NCI-H1436 treated with DMSO at 0.1 percent for 48 hours (cell line): ENCODE data around the gene FGR.
"Not testable (repeated sequence)": the region's sequence is repeated elsewhere in the genome, so short reads cannot be mapped to it uniquely, and the experiment has no call there.

Experiments used
- DNase-seq: peaks from one replicate; lab custom pipeline; 2025; lab: John Stamatoyannopoulos, UW

FGR gene

DNA sequence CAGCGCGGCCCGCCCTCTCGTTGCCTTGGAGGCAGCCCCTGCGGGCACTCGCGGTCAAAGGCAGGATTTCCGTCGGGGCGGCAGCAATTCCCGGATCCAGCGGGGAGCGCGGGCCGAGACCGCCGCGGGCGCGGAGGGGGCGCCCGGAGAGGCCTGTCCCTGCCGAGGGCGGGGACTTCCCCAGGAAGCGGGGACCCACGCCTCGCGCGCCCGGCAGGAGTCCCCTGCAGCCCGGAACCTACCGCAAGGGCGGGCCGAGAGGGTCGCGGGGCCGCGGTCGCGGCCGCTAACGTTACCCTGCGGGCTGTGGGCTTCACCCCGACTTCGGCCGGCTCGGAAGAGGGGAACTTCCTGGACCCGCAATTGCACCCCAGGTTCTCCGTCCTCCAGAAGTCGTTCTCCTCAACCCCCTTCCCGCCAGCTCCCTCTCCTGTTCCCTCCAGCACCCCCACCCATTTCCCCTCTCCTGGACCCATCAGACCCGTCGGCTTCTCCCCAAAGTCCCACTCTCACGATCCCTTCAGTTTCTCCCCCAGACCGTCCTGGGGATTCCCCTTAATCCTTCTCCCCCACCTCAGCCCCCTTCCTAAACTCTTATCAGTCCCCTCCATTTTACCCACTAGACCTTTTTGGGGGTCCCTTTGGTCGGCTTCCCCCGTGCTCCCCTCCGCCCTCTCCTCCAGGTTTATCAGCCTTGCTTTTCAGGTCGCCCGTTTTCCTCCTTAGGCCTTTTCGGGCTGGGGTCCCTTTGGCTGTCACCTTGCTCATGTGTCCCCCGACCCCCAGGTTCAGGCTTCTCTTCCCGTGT, 604 bp downstream of the FGR start:
- DNase-seq = no peak

DNA sequence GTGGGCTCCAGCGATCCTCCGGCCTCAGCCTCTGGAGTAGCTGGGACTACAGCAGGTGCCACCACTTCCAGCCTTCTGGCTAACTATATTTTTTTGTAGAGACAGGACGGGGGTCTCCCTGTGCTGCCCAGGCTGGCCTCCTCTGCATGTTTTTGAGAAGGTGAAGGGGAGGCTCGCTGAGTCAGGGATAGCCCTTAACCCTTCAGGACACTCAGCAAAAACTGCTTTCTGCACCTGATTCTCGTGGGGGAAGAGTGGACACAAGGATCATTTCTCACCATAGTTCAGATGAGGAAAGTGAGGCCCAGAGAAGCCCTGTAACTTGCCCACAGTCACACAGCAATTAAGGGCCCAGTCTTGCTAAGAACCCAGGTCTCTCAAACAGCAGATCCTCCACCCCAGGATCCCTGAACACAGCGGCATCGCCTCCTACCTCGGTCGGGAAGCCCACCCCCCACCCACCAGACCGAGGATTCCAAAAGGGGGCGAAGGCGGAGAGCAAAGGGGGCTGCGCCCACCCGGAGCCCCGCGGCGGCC, 1.3 kb downstream of the FGR start:
- no peak for DNase-seq

DNA sequence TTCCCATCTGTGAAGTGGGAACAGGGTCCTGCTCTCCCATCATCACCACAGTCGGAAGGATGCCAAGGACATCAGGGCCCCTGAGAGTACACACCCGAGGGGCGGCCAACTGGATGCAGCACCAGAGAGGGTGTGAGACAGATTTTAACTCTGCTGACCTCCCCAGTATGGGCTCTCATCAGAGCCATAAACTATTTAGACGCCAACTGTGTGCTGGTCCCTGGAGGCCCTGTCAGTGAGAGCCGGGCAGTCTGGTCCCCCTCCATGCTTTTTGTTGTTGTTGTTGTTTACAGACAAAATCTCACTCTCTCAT, 1.7 kb downstream of the FGR start:
- DNase-seq = no peak

DNA sequence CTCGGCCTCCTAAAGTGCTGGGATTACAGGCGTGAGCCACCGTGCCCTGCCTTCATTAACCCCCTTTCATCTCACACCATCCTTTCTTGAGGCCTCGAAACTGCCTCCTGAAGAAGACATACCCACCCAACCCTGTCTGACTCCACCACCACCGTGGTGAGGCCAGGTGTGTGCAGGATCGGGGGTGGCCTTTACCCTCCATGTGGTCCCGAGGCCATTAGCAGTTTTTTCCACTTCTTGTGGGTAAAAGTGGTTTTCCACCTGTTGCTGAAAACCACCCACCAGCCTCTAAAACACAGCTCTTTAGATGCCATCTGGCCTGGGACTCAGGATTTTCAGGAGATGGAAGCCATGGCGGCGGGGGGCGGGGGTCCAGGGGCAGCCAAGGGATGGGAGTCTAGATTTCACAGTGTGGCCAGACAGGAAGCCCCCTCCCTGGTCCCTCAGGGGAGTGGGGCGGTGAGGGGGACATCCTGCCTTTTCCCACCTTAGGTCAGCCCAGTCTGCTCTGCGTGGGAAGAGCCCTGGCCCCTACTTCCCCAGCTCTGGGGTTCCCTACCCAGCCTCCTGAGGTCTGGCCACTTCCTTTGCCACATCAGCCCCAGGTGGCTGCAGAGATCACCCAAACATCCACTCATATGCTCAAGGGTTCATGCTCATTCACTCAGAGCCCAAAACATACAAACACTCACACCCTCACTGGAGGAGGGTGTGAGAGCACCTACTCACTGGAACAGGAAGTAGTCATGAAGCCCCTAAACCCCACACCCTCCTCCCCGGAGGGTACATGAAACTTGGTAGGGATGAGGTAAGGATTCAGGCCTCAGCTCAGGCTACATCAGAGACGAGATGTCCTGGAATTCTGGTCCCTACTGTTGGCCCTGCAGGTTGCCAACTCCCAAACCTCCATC, 2.3 kb downstream of the FGR start:
- no peak for DNase-seq

DNA sequence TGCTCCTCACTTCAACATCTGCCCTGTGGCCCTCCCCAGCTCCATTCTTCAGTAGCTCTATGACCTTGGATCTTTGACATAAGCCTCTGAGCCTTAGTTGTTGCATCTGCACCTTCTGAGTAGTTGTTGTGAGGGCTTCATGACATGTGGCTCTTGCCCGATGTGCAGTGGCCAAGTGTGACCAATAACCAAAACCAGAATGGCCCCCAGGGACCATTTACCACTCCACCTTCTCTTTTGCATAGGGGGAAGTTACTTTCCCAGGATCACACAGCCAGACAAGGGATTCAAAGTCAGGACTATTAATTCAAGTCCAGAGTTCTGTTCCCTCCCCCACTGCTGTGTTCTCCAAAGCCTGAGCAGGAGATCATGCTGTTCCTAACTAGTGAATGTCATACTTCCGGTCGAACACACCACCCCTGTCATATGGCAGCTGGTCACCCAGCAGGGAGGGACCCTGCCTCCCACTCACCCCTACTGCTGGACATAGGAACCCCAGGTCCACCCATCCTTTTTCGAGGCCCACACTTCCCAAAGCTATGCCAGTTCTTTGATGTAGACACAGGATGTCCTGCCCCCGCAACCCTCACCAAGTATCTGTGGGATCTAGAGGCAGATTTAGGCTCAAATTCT, 4.0 kb downstream of the FGR start:
- no peak for DNase-seq

DNA sequence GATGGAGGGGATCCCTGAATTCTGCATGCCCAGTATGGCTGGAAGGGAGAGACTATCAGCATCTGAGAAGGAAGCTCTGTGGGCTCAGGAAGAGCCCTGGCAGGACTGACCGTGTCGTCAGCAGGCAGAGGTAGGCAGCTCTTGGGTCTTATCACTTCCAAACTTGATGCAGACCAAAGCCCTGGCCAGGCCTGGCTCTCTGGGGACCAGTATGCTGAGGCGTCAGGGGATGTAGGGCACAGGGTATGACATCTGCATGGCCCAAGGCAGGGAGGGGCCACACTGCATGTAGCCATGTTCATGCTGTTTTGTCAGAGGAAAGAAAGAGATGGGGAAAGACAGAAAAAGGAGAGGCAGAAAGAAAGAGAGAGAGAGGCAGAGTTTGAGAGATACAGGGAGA, 6.3 kb downstream of the FGR start:
- DNase-seq = no peak

DNA sequence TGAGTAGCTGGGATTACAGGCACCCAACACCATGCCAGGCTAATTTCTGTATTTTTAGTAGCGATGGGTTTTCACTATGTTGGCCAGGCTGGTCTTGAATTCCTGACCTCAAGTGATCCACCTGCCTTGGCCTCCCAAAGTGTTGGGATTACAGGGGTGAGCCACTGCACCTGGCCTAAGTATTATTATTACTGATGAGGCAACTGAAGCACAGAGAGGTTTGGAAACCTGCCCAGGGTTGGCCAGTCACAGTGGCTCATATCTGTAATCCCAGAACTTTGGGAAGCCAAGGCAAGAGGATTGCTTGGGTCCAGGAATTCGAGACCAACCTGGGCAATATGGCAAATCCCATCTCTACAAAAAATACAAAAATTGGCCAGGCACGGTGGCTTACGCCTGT, 7.3 kb downstream of the FGR start:
- DNase-seq = not testable (repeated sequence)

DNA sequence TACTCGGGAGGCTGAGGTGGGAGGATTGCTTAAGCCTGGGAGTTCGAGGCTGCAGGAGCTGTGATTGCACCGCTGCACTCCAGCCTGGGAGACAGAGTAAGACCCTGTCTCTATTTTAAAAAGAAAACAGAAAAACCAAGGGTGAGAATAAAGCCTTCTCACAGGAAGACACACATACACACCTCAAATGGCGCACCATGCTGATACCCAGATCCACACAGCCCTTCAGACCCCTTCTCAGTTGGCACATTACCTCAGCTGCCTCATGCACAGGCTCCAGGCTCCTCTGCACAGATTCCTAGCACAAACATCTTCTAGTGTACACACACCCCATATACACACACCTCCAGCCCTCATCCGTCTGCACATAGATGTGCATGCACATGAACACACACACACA, 7.9 kb downstream of the FGR start:
- no peak for DNase-seq

DNA sequence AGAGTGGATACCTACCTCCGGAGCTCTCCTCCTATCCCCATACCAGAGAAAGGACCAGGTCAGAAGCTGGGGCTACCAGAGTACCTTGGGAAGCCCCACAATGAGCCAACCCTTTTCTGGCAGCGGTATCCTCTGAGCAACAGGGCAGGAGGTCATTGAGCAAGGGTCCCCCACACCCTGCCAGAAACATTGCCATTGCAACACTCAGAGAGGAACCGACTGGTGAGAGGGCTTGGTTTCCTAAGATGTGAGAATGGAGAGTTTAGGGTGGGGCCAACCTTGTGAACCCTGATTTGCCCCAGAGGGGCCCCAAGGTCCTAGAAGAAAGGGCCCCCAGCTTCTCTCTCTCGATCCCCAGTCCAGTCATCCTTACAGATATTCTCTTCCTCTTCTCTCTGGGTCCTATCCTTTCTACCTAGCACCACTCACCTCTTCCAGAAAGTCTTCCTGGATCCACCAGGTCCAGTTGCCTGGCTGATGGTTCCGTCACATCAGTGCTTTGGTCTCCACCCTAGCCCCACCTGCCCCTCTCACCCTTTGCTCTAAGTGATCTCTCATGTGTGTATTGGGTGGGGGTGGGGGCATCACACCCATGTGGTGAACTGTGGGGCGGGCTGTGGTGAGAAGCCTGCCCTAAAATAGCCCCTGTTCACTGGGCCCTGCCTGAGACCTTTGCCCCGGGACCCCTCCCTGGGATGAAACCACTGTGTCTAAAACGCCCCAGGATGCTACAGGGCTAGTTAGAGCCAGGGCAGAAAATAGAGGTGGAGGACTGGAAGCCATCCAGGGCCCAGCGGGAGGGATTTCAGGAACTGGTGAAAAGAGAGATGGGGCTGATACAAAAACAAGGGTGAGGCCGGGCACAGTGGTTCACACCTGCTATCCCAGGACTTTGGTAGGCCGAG, 8.7 kb downstream of the FGR start:
- DNase-seq = no peak

DNA sequence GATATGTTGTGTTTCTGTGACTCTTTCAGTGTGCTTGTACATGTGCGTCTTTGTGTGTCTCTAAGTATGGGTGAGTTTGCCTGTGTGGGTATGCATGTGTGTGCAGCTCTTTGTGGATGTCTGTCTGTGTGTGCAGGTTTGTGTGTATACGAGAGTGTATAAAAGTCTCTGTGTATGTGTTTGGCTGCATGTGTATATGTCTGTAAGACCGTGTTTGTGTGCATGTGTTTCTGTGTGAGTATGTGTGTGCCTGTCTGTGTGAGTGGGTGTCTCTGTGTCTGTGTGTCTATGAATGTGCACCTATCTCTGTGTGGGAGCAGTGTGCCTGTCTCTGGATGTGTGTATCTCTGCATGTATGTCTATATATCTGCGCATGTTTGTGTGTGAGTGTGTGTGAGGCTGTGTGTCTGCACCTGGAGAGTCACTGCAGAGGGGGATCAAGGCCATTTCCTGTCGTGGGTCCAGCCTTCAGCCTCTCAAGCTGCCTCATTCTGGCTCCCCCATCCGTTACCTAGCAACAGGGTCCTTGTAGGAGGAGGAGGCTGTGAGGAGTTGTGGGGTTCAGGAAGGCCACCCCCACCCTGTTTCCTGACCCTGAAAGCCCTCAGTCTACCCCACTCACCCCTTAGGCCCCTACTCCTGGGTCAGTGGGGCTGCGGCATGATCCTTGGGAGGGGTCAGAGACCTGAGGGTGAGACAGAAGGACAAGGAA, 10.4 kb downstream of the FGR start:
- DNase-seq = no peak

DNA sequence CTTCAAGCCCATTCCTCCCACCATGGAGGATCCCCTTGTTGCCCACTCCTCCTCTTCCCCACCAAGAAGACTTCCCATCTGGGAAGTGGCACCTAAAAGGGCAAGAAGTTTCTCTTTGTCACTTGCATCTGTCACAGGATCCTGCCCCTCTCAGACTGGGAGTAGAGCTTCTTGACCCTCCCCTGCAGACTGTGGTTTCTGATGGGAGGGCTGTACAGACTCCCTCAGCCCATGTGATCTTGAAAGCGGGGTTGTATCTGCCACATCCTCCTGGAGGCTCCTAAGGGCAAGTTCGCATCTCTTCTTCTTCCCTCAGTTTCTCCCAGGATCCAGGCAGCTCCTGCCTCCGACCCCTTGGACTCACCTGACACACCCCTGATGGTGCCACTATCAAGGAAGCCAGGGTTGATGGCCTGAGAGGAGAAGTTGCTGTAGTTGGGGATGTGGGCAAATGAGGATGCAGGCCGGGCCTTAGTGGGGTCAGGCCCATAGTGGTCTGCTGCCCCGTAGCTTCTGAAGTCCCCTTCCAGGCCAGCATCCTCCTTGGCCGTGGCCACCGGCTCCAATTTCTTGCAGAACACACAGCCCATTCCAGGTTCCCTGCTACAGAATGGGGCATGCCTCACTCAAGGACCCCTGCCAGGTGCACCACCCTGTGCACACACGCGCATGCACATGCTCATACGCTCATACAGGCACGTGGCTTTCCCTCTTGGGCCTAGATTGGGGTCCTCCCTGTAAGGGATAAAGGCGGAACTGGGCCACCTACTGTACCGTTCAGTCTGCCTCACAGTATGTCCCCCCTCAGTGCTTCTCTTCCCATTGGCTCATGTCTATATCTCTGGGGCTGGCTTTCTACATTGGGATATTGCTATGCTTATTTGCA, 11.4 kb downstream of the FGR start:
- DNase-seq = no peak

DNA sequence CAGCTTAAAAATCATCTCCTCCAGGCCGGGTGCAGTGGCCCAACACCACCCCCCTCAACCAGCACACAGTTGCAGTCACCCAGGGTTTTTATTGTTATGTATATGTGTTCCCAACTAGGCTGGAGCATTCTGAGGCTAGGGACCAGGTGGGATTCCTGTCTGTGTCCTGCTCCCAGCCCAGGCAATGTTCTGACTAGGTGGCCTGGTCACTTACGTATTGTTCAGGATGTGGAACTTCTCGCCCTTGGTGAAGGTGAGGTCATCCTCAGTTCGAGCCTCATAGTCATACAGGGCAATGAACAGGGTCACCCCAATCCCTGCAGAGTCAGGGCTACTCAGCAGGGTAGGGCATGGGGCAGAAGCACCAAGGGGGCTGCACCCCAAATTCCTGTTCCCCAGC, 12.2 kb downstream of the FGR start:
- DNase-seq = no peak

DNA sequence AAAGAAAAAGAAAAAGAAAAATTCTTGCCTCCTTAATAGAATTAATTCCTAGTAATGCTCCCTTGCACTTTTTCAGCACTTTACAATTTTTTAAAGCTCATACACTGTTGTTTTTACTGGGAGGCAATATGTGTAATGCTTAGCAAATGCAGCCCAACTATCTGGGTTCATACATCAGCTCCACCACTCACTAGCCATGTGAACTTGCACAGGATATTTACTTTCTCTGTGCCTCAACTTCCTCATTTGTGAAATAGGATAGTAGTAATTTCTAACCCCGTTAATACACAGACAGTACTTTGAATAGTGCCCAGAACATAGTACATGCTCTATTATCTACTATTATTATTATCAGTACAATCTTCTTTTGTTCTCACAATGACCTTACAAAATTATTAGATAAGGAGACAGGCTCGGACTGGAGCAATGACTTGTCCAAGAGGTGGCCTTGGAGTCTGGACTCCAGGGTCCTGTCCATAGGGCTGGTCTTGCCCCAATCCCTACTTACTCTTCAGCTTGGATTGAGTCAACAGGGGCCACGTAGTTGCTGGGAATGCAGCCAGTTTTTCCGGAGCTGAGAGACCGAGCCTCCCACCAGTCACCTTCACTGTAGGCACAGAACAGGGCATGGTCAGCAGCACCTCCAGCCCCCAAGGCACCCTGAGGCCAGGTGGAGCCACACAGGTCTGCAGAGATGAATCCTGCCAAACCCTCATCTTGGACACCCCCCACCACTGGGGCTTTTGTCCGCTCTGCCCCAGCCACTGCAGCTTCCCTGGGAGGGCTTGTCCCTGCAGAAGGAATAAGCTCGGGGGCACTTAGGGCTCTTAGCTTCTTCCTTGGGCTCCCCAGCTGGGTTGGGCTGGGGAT, 13.7 kb downstream of the FGR start:
- DNase-seq = no peak

DNA sequence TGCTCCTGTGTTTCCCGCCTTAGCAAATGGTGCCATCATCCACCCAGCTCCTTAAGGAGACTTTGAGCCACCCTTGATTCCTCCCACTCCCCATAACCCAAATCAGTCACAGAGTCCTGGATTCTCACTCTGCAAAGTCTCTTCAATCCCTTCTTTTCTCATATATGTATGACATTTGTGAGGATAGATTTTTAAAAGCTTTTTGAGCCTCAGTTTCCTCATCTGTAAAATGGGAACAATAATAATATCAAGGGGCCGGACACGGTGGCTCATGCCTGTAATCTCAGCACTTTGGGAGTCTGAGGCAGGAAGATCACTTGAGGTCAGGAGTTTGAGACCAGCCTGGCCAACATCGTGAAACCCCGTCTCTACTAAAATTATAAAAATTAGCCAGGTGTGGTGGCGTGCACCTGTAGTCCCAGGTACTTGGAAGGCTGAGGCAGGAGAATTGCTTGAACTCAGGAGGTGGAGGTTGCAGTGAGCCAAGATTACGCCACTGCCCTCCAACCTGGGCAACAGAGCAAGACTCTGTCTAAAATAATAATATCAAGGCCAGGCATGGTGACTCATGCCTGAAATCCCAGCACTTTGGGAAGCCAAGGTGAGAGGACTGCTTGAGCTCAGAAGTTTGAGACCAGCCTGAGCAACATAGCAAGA, 15.1 kb downstream of the FGR start:
- not testable (repeated sequence) for DNase-seq

DNA sequence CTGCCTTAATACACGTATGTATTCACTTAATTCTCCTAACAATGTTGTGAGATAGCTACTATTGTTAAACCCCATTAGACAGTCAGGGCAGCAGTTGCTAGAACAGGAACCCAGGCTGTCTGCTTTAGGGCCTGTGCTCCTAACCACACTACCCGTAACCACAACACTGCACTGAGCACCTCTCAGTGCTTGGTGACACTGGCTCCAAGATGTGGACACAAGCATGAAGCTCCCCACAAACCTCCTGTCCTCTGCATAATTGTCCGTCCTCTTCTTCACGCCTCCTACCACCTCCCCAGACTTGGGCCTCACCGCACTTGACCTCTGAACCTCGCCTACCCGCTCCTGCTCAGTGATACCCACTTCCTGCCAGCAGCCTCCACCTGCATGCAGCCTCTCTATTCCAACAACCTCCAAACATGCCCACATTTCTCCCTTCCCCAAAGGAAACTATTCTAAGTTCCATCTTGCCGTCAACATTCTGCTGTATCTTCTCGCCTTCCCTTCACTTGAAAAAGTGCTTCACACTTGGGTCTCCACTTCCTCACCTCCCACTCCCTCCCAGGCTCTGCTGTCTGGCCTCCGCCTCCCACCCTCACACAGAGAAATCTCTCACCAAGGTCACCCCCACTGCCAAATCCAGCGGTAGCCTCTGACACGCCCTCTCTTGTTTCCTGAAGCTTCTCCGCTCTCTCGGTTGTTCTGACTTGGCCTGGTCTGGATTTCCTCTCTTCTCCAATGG, 16.5 kb downstream of the FGR start:
- DNase-seq = no peak

DNA sequence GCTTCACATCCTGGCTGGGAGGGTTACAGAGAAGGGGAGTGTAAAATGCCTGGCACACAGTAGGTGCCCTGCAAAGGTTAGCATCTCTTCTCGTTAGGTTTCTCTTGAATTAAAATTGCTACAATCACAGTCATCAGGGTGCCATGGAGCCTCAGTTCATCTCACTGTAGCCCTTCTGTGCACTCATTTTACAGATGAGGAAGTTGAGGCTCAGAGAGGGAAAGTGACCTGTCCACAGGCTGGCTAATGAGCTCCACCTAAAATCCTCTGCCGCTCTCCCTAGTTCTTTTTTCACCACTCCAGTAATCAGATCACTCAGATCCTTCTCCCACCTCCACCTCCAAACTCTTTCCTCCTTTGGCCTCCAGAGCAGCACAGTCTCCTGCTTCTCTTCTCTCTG, 17.6 kb downstream of the FGR start:
- no peak for DNase-seq

DNA sequence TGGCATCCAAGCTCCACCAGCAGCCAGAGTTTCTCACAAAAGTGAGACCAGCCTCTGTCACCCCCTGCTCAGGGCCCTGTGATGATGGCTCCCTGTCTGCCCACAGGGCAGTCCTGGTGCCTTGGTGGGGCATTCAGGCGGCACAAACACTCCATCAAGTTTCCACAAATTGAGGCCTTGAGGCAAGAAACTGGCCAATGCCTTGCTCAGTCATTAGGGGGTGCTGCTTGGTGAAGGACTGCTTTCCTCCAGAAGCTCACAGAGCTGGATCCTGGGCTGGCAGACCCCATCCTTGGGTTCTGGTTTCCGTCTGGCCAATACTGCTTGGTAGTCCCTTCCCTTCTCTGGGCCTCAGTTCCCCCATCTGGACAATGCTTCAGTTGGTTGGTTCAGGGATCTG, 18.5 kb downstream of the FGR start:
- DNase-seq = no peak
